HCT116 (cell line): ENCODE data around the gene FLT3LG. TPM values are rescaled to one million over a fixed set of nuclear protein-coding genes. Genes with fewer than 3 reads are reported as not detected.

ENCODE experiments used
- ATAC-seq: fragments of 200-7000 bp; cut with Tn5 transposase; 2 replicates; pipeline ENCODE4 v1.9.1; 2020; ENCODE audit warnings: mild to moderate bottlenecking, moderate library complexity
- BruUV-seq: library from RNA; stranded (reverse); fragments of 400-500 nt; replicated peaks from 2 replicates; lab custom pipeline; 2021; lab: Mats Ljungman, UMichigan
- CTCF ChIA-PET: fragments of 300-600 bp; sonication (Branson Sonifier 250); formaldehyde crosslinking; loops from one replicate; lab custom pipeline; 2021; ENCODE audit warnings: antibody characterized with exemption; lab: Charles Lee
- POLR2A ChIA-PET: fragments of 300-600, 350-600 bp; sonication (Branson Sonifier 250); formaldehyde crosslinking; loops from one replicate; lab custom pipeline; 2021; ENCODE audit warnings: antibody characterized with exemption; lab: Charles Lee
- RAD21 ChIA-PET, 2 experiments: fragments of 300-600 bp; sonication (Branson Sonifier 250); formaldehyde crosslinking; loops; one replicate each; lab custom pipeline; 2023; ENCODE audit warnings: low total read pairs in 2 of 2; ENCODE audit not compliant: uncharacterized antibody in 2 of 2, unreplicated experiment in 2 of 2, low non-redundant PET in 1 of 2; lab: Charles Lee
- DNase-seq: peaks from one replicate; pipeline ENCODE4 v3.0.0-alpha.2; 2010; ENCODE audit warnings: low read depth, low spot score
- H2AFZ ChIP-seq: fragments of 200-600 bp; shearing (Covaris generic), sonication (generic); 2 replicates; pipeline ENCODE4 v1.6.1; 2017; ENCODE audit warnings: low read depth, mixed run types, mixed read lengths, antibody characterized with exemption, low read length; ENCODE audit not compliant: poor library complexity, severe bottlenecking
- H3K27ac ChIP-seq: 2 replicates; pipeline ENCODE4 v1.5.1; 2012; ENCODE audit warnings: low read depth, low read length
- H3K27me3 ChIP-seq: fragments of 200-600 bp; sonication (generic); 2 replicates; pipeline ENCODE4 v1.6.1; 2016; ENCODE audit warnings: mixed run types, low read length, mixed read lengths; ENCODE audit not compliant: insufficient read depth
- H3K36me3 ChIP-seq, 2 experiments: fragments of 200-500 bp in 1 of 2; fragments of 200-600 bp in 1 of 2; sonication (Bioruptor generic) in 1 of 2; sonication (generic) in 1 of 2; 2 replicates each; pipeline versions ENCODE4 v1.5.1 to v1.6.1; 2014 to 2016; ENCODE audit warnings: low read length in 2 of 2, inconsistent platforms in 1 of 2, mixed read lengths in 1 of 2, mixed run types in 1 of 2; ENCODE audit not compliant: insufficient read depth in 2 of 2, control insufficient read depth in 1 of 2
- H3K4me1 ChIP-seq, 2 experiments: fragments of 200-600 bp in 1 of 2; sonication (generic) in 1 of 2; 2 replicates each; pipeline versions ENCODE4 v1.5.1 to v1.6.1; 2012 to 2017; ENCODE audit warnings: low read length in 2 of 2, inconsistent platforms in 1 of 2, mild to moderate bottlenecking in 1 of 2, mixed read lengths in 1 of 2, mixed run types in 1 of 2, moderate library complexity in 1 of 2; ENCODE audit not compliant: insufficient read depth in 2 of 2, control insufficient read depth in 1 of 2
- H3K4me2 ChIP-seq: fragments of 200-600 bp; sonication (generic); 2 replicates; pipeline ENCODE4 v1.6.1; 2017; ENCODE audit warnings: mixed run types, low read length, mixed read lengths
- H3K4me3 ChIP-seq, 2 experiments: fragments of 200-600 bp in 1 of 2; sonication (generic) in 1 of 2; replicated peaks in 1 of 2; 2 replicates each; pipeline ENCODE4 v1.5.1; 2011 to 2016; ENCODE audit warnings: low read length in 2 of 2, control low read depth in 1 of 2, low read depth in 1 of 2, mild to moderate bottlenecking in 1 of 2, mixed read lengths in 1 of 2, mixed run types in 1 of 2
- H3K79me2 ChIP-seq: fragments of 200-600 bp; sonication (generic); 2 replicates; pipeline ENCODE4 v1.6.1; 2017; ENCODE audit warnings: mild to moderate bottlenecking, mixed run types, low read length, moderate library complexity, mixed read lengths; ENCODE audit not compliant: insufficient read depth
- H3K9ac ChIP-seq: fragments of 200-600 bp; sonication (generic); 2 replicates; pipeline ENCODE4 v1.6.1; 2016; ENCODE audit warnings: low read length, mixed read lengths
- H3K9me2 ChIP-seq: fragments of 200-600 bp; sonication (generic), shearing (Covaris generic); 2 replicates; pipeline ENCODE4 v1.6.1; 2017; ENCODE audit warnings: mixed run types, mild to moderate bottlenecking, moderate library complexity; ENCODE audit not compliant: insufficient read depth
- H3K9me3 ChIP-seq, 2 experiments: fragments of 200-500 bp in 1 of 2; fragments of 200-600 bp in 1 of 2; sonication (Bioruptor generic) in 1 of 2; sonication (generic) in 1 of 2; 2 replicates each; pipeline ENCODE4 v1.6.1; 2014 to 2017; ENCODE audit warnings: low read length in 2 of 2, mixed read lengths in 2 of 2, inconsistent platforms in 1 of 2, low read depth in 1 of 2, mild to moderate bottlenecking in 1 of 2, mixed run types in 1 of 2, moderate library complexity in 1 of 2; ENCODE audit not compliant: control insufficient read depth in 1 of 2, insufficient read depth in 1 of 2
- H4K20me1 ChIP-seq: fragments of 200-600 bp; sonication (generic), shearing (Covaris generic); 2 replicates; pipeline ENCODE4 v1.6.1; 2017; ENCODE audit warnings: mixed run types, mild to moderate bottlenecking, moderate library complexity; ENCODE audit not compliant: insufficient read depth
- ATF3 ChIP-seq: IDR thresholded peaks from 2 replicates; pipeline ENCODE4 v1.6.1; 2012
- CBX3 ChIP-seq: IDR thresholded peaks from 2 replicates; pipeline ENCODE4 v1.6.1; 2012; ENCODE audit warnings: low read depth
- ELF1 ChIP-seq: IDR thresholded peaks from 2 replicates; pipeline ENCODE4 v1.6.1; 2012; ENCODE audit warnings: low read depth, borderline replicate concordance
- EZH2 ChIP-seq: fragments of 200-600 bp; sonication (generic); IDR thresholded peaks from 2 replicates; pipeline ENCODE4 v1.6.1; 2017; ENCODE audit warnings: antibody characterized with exemption, mixed run types
- EZH2phosphoT487 ChIP-seq: fragments of 200-600 bp; IDR thresholded peaks from 2 replicates; pipeline ENCODE4 v1.6.1; 2018; ENCODE audit warnings: antibody characterized with exemption, borderline replicate concordance
- FOSL1 ChIP-seq: IDR thresholded peaks from 2 replicates; pipeline ENCODE4 v1.6.1; 2012; ENCODE audit warnings: low read depth
- JUND ChIP-seq: IDR thresholded peaks from 2 replicates; pipeline ENCODE4 v1.6.1; 2012
- MAX ChIP-seq: IDR thresholded peaks from 2 replicates; pipeline ENCODE4 v1.6.1; 2012
- POLR2A ChIP-seq: IDR thresholded peaks from 2 replicates; pipeline ENCODE4 v1.7.0; 2011; ENCODE audit warnings: borderline replicate concordance; ENCODE audit not compliant: insufficient read depth, insufficient read length; ENCODE audit errors: extremely low read depth
- POLR2AphosphoS5 ChIP-seq: IDR thresholded peaks from 2 replicates; pipeline ENCODE4 v1.6.1; 2011; ENCODE audit warnings: mild to moderate bottlenecking, low read depth, low read length, moderate library complexity
- RAD21 ChIP-seq: IDR thresholded peaks from 2 replicates; pipeline ENCODE4 v1.6.1; 2012; ENCODE audit warnings: low read depth, mild to moderate bottlenecking
- REST ChIP-seq: IDR thresholded peaks from 2 replicates; pipeline ENCODE4 v1.6.1; 2012; ENCODE audit warnings: low read depth
- SIN3A ChIP-seq: IDR thresholded peaks from 2 replicates; pipeline ENCODE4 v1.6.1; 2012; ENCODE audit warnings: low read depth
- SP1 ChIP-seq: IDR thresholded peaks from 2 replicates; pipeline ENCODE4 v1.6.1; 2012; ENCODE audit warnings: low read depth
- YY1 ChIP-seq: IDR thresholded peaks from 2 replicates; pipeline ENCODE4 v1.6.1; 2011; ENCODE audit warnings: low read length, low read depth, moderate library complexity, mild to moderate bottlenecking; ENCODE audit not compliant: insufficient replicate concordance; ENCODE audit errors: extremely low read depth
- ZBTB33 ChIP-seq: IDR thresholded peaks from 2 replicates; pipeline ENCODE4 v1.6.1; 2011; ENCODE audit warnings: mild to moderate bottlenecking, low read length, moderate library complexity; ENCODE audit not compliant: insufficient replicate concordance; ENCODE audit errors: extremely low read depth
- ZNF274 ChIP-seq: fragments of 200-500 bp; sonication (Bioruptor generic); IDR thresholded peaks from 2 replicates; pipeline ENCODE4 v1.6.1; 2014; ENCODE audit warnings: mild to moderate bottlenecking, low read depth, low read length, inconsistent platforms
- intact Hi-C: fragments of 100-400 bp; cut with micrococcal nuclease; formaldehyde crosslinking; loops from 2 replicates; pipeline ENCODE4 v1.10.0; 2022
- total RNA-seq: library from RNA; stranded (reverse); gene quantifications from one replicate; pipeline ENCODE4 v1.2.1, GENCODE V29; 2021; ENCODE audit not compliant: unreplicated experiment

Gene FLT3LG
- total RNA-seq, 1 experiment from 2014 or later, result 3.8 TPM

- TF ChIP-seq MAX (no peak), JUND (no peak), REST (no peak), ATF3 (no peak), ELF1 (no peak)
Measured at GRCh38 chr19:49513746-49514118, 39.7 kb downstream of the FLT3LG start (continued).

- BruUV-seq, result no TSS peak
- Histone ChIP-seq H3K27ac (no peak overlapping the region), H3K36me3 (no peaks in the 10 kb centered on the region), H3K27me3 (no peaks in the 10 kb centered on the region), H3K4me2 (no peak overlapping the region), H3K9me3 (no peaks in the 10 kb centered on the region), H3K79me2 (no peaks in the 10 kb centered on the region), H3K4me1 (peaks cover 4 to 13% of the 10 kb centered on the region in 2 experiments; a peak in 3 of 4 replicates), H3K4me3 (no peak overlapping the region), H3K9me2 (no peaks in the 10 kb centered on the region), H4K20me1 (no peaks in the 10 kb centered on the region), H3K9ac (no peak overlapping the region), H2AFZ (no peak overlapping the region)
- ATAC-seq (no peak), DNase-seq (no peak)
- intact Hi-C loops, result no loop called here
- ChIA-PET POLR2A (interaction anchor here (1.5 kb wide), 1 partner anchor 76 kb away, joined by 3 read pairs; no protein-coding TSS in a partner anchor), RAD21 (no interaction called here), CTCF (no interaction called here)
- TF ChIP-seq CBX3 (no peak), RAD21 (no peak), ZNF274 (no peak), YY1 (no peak), EZH2 (no peak), SIN3A (no peak), SP1 (no peak), ZBTB33 (no peak), POLR2A (no peak), POLR2AphosphoS5 (no peak), FOSL1 (no peak), ELF1 (no peak), MAX (no peak), ATF3 (no peak), EZH2phosphoT487 (no peak)
Measured at GRCh38 chr19:49514151-49514550, 40.1 kb downstream of the FLT3LG start.
